Endothelial cell of umbilical vein (primary cell): Measurements from ENCODE around the gene NSD1. TPM values are rescaled to one million over a fixed set of nuclear protein-coding genes. Genes with fewer than 3 reads are reported as not detected.

ENCODE experiments used
- BruUV-seq: library from RNA; stranded (reverse); fragments of 400-500 nt; replicated peaks from 2 replicates; lab custom pipeline; 2021; lab: Mats Ljungman, UMichigan
- CTCF ChIA-PET: fragments of 300-600, 350-600 bp; sonication (Branson Sonifier 250); formaldehyde crosslinking; loops from one replicate; lab custom pipeline; 2021; ENCODE audit warnings: antibody characterized with exemption, inconsistent platforms; lab: Charles Lee
- POLR2A ChIA-PET: fragments of 300-600, 350-600 bp; sonication (Branson Sonifier 250); formaldehyde crosslinking; loops from one replicate; lab custom pipeline; 2021; ENCODE audit warnings: antibody characterized with exemption, inconsistent platforms; lab: Charles Lee
- DNase-seq: peaks from one replicate; pipeline ENCODE4 v3.0.0-alpha.2; 2011; ENCODE audit warnings: low read depth, low spot score
- FAIRE-seq: peaks from 2 replicates; lab custom pipeline; 2011; peaks lifted over from hg19 to GRCh38; lab: Jason Lieb, UNC
- H2AFZ ChIP-seq: 2 replicates; pipeline ENCODE4 v1.6.0; 2012; ENCODE audit warnings: low read depth, low read length, control low read depth, inconsistent platforms
- H3K27ac ChIP-seq: 2 replicates; pipeline ENCODE4 v1.5.1; 2011; ENCODE audit warnings: low read depth, mild to moderate bottlenecking, control low read depth, low read length, moderate library complexity; ENCODE audit not compliant: insufficient read depth
- H3K27me3 ChIP-seq, 2 experiments: 2 replicates each; pipeline versions ENCODE4 v1.6.0 to v1.6.1; 2011; ENCODE audit warnings: low read length in 2 of 2, mixed read lengths in 1 of 2; ENCODE audit not compliant: control insufficient read depth in 2 of 2, insufficient read depth in 2 of 2
- H3K36me3 ChIP-seq, 2 experiments: 2 replicates in 1 of 2; 3 replicates in 1 of 2; pipeline ENCODE4 v1.5.1; 2011; ENCODE audit warnings: low read length in 2 of 2, mild to moderate bottlenecking in 1 of 2, moderate library complexity in 1 of 2; ENCODE audit not compliant: control insufficient read depth in 2 of 2, insufficient read depth in 2 of 2; ENCODE audit errors: extremely low read depth in 1 of 2
- H3K4me1 ChIP-seq: 3 replicates; pipeline ENCODE4 v1.5.1; 2011; ENCODE audit warnings: mild to moderate bottlenecking, low read length; ENCODE audit not compliant: control insufficient read depth, insufficient read depth; ENCODE audit errors: extremely low read depth
- H3K4me2 ChIP-seq: 2 replicates; pipeline ENCODE4 v1.6.1; 2011; ENCODE audit warnings: low read length, control low read depth, mixed read lengths; ENCODE audit not compliant: insufficient read depth
- H3K4me3 ChIP-seq, 3 experiments: fragments of 200-600 bp in 1 of 3; sonication (generic), shearing (Covaris generic) in 1 of 3; replicated peaks in 1 of 3; 2 replicates each; pipeline ENCODE4 v1.5.1; 2011 to 2016; ENCODE audit warnings: control low read depth in 3 of 3, low read length in 3 of 3, mild to moderate bottlenecking in 2 of 3, inconsistent platforms in 1 of 3, low read depth in 1 of 3, moderate library complexity in 1 of 3; ENCODE audit not compliant: insufficient read depth in 1 of 3
- H3K79me2 ChIP-seq: 2 replicates; pipeline ENCODE4 v1.6.0; 2012; ENCODE audit warnings: low read length, inconsistent platforms; ENCODE audit not compliant: control insufficient read depth, insufficient read depth
- H3K9ac ChIP-seq: replicated peaks from 2 replicates; pipeline ENCODE3; 2011; ENCODE audit warnings: low read length, control low read depth; ENCODE audit not compliant: insufficient read depth; ENCODE audit errors: extremely low read depth
- H3K9me1 ChIP-seq: replicated peaks from 3 replicates; pipeline ENCODE4 v1.6.0; 2011; ENCODE audit warnings: mild to moderate bottlenecking, low read length; ENCODE audit not compliant: control insufficient read depth, insufficient read depth; ENCODE audit errors: extremely low read depth
- H3K9me3 ChIP-seq: replicated peaks from 2 replicates; pipeline ENCODE4 v1.5.1; 2012; ENCODE audit warnings: low read length, inconsistent platforms; ENCODE audit not compliant: control insufficient read depth, insufficient read depth
- H4K20me1 ChIP-seq: replicated peaks from 2 replicates; pipeline ENCODE3; 2011; ENCODE audit warnings: mild to moderate bottlenecking, low read length; ENCODE audit not compliant: control insufficient read depth, insufficient read depth; ENCODE audit errors: extremely low read depth
- FOS ChIP-seq: IDR thresholded peaks from 2 replicates; pipeline ENCODE4 v1.6.1; 2011; ENCODE audit warnings: mild to moderate bottlenecking, low read length, moderate library complexity, borderline replicate concordance; ENCODE audit not compliant: insufficient read depth
- GATA2 ChIP-seq: IDR thresholded peaks from 2 replicates; pipeline ENCODE4 v1.7.0; 2011; ENCODE audit warnings: low read depth, mild to moderate bottlenecking, moderate library complexity, mixed read lengths, low read length; ENCODE audit not compliant: insufficient read length, insufficient read depth
- JUN ChIP-seq: IDR thresholded peaks from 2 replicates; pipeline ENCODE4 v1.6.1; 2011; ENCODE audit warnings: borderline replicate concordance, low read depth; ENCODE audit not compliant: insufficient read length, insufficient read depth
- MYC ChIP-seq: IDR thresholded peaks from one replicate; pipeline ENCODE4 v1.6.1; 2011; ENCODE audit warnings: mild to moderate bottlenecking, low read depth, low read length
- POLR2A ChIP-seq: IDR thresholded peaks from 2 replicates; pipeline ENCODE4 v1.6.1; 2012; ENCODE audit warnings: low read depth, mild to moderate bottlenecking, control low read depth, low read length
- POLR2AphosphoS5 ChIP-seq: IDR thresholded peaks from 2 replicates; pipeline ENCODE4 v1.6.1; 2012; ENCODE audit warnings: low read depth, mild to moderate bottlenecking, control low read depth, low read length, moderate library complexity; ENCODE audit not compliant: insufficient read depth
- dilution Hi-C: fragments of 300-500 bp; cut with MboI; formaldehyde crosslinking; loops from one replicate; pipeline ENCODE4 v1.15.0; 2019; ENCODE audit warnings: low sequenced_read_pairs; ENCODE audit not compliant: extremely low pct_ligation_motif_present
- intact Hi-C: fragments of 100-400 bp; cut with micrococcal nuclease; formaldehyde crosslinking; loops from one replicate; pipeline ENCODE4 v1.10.0; 2022
- polyA plus RNA-seq, 4 experiments: library from polyadenylated mRNA; depleted of rRNA in 3 of 4; stranded (reverse) in 3 of 4; unstranded in 1 of 4; fragments of >200 nt; gene quantifications; 2 replicates each; pipeline versions ENCODE4 v1.2.1 to v1.2.3, GENCODE V29; 2011 to 2012; ENCODE audit warnings: missing spikeins in 1 of 4
- total RNA-seq: library from RNA; stranded (reverse); gene quantifications from 2 replicates; pipeline ENCODE4 v1.2.3, GENCODE V29; 2021
- TF ChIP-seq, protein P1 (sequence below): IDR thresholded peaks from 2 replicates; pipeline ENCODE4 v1.6.1; 2011; ENCODE audit not compliant: insufficient read depth, insufficient read length
- TF ChIP-seq, protein P2 (sequence below), 2 donors: IDR thresholded peaks; 1 replicate in 1 of 2; 2 replicates in 1 of 2; pipeline ENCODE4 v1.5.1; 2011; ENCODE audit warnings: low read length in 2 of 2, mild to moderate bottlenecking in 2 of 2, moderate library complexity in 2 of 2, control low read depth in 1 of 2, inconsistent platforms in 1 of 2, low read depth in 1 of 2; ENCODE audit not compliant: insufficient read depth in 1 of 2; ENCODE audit errors: extremely low read depth in 1 of 2

NSD1 gene
- total and polyA plus RNA-seq, 2 donors (not counting 3 experiments of a cell fraction or from before 2014, with no cell fraction given), result 14.4 to 90.4 TPM

DNA sequence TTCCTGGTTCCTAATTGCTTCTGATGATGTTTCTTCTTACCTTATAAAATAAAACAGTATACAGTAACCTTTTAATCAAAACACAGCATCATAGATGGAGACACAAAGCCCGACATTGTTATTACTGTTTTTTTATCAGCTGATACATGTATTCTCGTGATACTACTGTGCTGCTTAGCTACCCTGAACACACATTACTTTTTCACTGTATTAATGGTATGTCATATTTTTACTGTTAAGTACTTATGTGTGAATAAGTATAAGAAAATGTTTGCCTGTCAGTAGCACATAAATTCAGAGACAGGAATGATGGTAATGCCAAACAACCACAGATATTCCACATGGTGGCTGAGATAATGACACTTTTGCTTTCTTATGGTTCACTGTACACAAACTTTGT lies 101.3 kb downstream of the NSD1 start:
- BruUV-seq, result no TSS peak
- H3K9me1 ChIP-seq, result no peaks in the 10 kb centered on the region
- intact Hi-C loops (no loop called here), dilution Hi-C loops (no loop called here)
- no peak overlapping the region for H3K4me3 ChIP-seq
- H4K20me1 ChIP-seq, result no peaks in the 10 kb centered on the region
- H3K27me3 ChIP-seq, result no peaks in the 10 kb centered on the region
- H3K9me3 ChIP-seq, result no peaks in the 10 kb centered on the region
- peaks cover 24% of the 10 kb centered on the region for H3K79me2 ChIP-seq
- H3K27ac ChIP-seq, result no peak overlapping the region
- no peak for TF ChIP-seq POLR2AphosphoS5
- no peak for TF ChIP-seq JUN
- TF ChIP-seq GATA2, result no peak
- no peak for TF ChIP-seq POLR2A
- no peak for TF ChIP-seq FOS
- TF ChIP-seq MYC, result no peak
- ChIA-PET POLR2A (no interaction called here), CTCF (interaction anchor here (1.1 kb wide), 1 partner anchor 69 kb away, joined by 3 read pairs; no protein-coding TSS in a partner anchor)
- FAIRE-seq (no peak), DNase-seq (no peak)
- H2AFZ ChIP-seq, result no peak overlapping the region
- H3K4me2 ChIP-seq, result no peak overlapping the region
- H3K36me3 ChIP-seq, result peaks cover 5 to 7% of the 10 kb centered on the region in 2 experiments
- H3K9ac ChIP-seq, result no peak overlapping the region
- H3K4me1 ChIP-seq, result no peaks in the 10 kb centered on the region

DNA sequence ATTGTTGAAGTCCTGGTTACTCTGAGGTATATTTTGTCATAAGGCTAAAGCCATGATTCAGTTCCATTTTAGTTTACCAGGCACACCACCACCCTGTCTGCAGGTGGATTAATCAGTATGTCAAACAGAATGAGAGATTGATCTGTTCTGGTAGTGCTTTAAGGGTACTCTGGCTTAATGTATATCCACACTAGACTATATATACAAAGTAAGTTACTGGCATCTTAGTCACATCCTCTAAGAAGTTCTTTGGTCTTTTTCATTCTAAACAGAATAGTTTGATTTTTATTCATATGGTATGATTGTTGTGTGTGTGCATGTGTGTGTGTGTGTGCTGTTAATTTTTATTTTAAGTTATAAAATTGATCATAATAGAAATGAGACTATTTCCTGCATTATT lies 108.2 kb downstream of the NSD1 start:
- no TSS peak for BruUV-seq
- peaks cover 11 to 14% of the 10 kb centered on the region in 2 experiments for H3K36me3 ChIP-seq
- POLR2A ChIA-PET, result no interaction called here
- H3K27me3 ChIP-seq, result no peaks in the 10 kb centered on the region
- no peak overlapping the region for H3K9ac ChIP-seq
- dilution Hi-C loops (no loop called here), intact Hi-C loops (no loop called here)
- H3K27ac ChIP-seq, result no peak overlapping the region
- CTCF ChIA-PET, result no interaction called here
- peak; percentile 18 for FAIRE-seq
- no peak overlapping the region for H3K4me3 ChIP-seq
- H4K20me1 ChIP-seq, result no peaks in the 10 kb centered on the region
- H3K4me2 ChIP-seq, result no peak overlapping the region
- no peaks in the 10 kb centered on the region for H3K9me1 ChIP-seq
- DNase-seq, result no peak
- peaks cover 4% of the 10 kb centered on the region for H3K4me1 ChIP-seq
- H3K9me3 ChIP-seq, result no peaks in the 10 kb centered on the region
- TF ChIP-seq, protein P1, sequence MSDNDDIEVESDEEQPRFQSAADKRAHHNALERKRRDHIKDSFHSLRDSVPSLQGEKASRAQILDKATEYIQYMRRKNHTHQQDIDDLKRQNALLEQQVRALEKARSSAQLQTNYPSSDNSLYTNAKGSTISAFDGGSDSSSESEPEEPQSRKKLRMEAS, result no peak
- TF ChIP-seq, protein P2, sequence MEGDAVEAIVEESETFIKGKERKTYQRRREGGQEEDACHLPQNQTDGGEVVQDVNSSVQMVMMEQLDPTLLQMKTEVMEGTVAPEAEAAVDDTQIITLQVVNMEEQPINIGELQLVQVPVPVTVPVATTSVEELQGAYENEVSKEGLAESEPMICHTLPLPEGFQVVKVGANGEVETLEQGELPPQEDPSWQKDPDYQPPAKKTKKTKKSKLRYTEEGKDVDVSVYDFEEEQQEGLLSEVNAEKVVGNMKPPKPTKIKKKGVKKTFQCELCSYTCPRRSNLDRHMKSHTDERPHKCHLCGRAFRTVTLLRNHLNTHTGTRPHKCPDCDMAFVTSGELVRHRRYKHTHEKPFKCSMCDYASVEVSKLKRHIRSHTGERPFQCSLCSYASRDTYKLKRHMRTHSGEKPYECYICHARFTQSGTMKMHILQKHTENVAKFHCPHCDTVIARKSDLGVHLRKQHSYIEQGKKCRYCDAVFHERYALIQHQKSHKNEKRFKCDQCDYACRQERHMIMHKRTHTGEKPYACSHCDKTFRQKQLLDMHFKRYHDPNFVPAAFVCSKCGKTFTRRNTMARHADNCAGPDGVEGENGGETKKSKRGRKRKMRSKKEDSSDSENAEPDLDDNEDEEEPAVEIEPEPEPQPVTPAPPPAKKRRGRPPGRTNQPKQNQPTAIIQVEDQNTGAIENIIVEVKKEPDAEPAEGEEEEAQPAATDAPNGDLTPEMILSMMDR (IDR thresholded peaks at IDR 0.05; ENCODE audit: extremely low read depth in 1 of 2, insufficient read depth in 1 of 2, low read depth in 1 of 2, low read length in 2 of 2), result no peak
- TF ChIP-seq JUN, result no peak
- H3K79me2 ChIP-seq, result no peaks in the 10 kb centered on the region
- H2AFZ ChIP-seq, result no peak overlapping the region
